Activated naive CD4-positive, alpha-beta T cell treated with anti-CD3 and anti-CD28 coated beads, Interleukin-2, amount 50 U/mL, for 24 hours (primary cell): ENCODE measurements around the gene PDSS2.
A peak's percentile ranks its signal among the peaks of the same experiment; 100 is the strongest.
"Not testable (repeated sequence)": the region's sequence is repeated elsewhere in the genome, so short reads cannot be mapped to it uniquely, and the experiment has no call there.

Source experiments
- H3K27ac Mint-ChIP-seq: one replicate; pipeline ENCODE4 v1.8.0; 2021; ENCODE audit warnings: mild to moderate bottlenecking, mixed read lengths
- H3K27me3 Mint-ChIP-seq: one replicate; pipeline ENCODE4 v1.8.0; 2021; ENCODE audit warnings: mixed read lengths
- H3K36me3 Mint-ChIP-seq: one replicate; pipeline ENCODE4 v1.8.0; 2021; ENCODE audit warnings: mixed read lengths
- H3K4me1 Mint-ChIP-seq: one replicate; pipeline ENCODE4 v1.8.0; 2021; ENCODE audit warnings: mixed read lengths
- H3K4me3 Mint-ChIP-seq: one replicate; pipeline ENCODE4 v1.8.0; 2021; ENCODE audit warnings: mild to moderate bottlenecking, mixed read lengths
- H3K9me3 Mint-ChIP-seq: one replicate; pipeline ENCODE4 v1.8.0; 2021; ENCODE audit warnings: mixed read lengths

Gene PDSS2

GRCh38 chr6:107118540-107118939, 340.8 kb downstream of the PDSS2 start:
- H3K27me3 Mint-ChIP-seq, H3K4me3 Mint-ChIP-seq, H3K36me3 Mint-ChIP-seq, H3K27ac Mint-ChIP-seq, H3K9me3 Mint-ChIP-seq: not testable (repeated sequence)
- peaks cover 17% of the 10 kb centered on the region for H3K4me1 Mint-ChIP-seq

DNA sequence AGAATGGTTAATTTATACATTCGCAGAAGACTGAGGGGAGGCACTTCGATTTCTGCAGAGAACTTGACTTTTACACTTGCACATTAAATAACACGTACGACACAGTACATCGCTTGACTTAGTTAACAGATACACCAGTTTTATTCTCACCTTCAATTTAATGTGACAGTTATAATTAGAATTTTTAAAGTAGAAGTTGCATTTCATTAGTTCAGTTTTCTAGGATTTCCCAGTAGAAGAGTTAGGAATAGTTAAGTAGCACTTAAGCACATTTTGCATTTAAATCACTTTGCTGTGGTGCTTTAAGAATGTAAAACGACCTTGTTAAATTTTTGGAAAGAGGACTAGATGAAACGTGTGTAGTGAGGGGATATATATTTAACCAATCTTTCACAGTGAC, 342.4 kb downstream of the PDSS2 start:
- no peak overlapping the region for H3K27ac Mint-ChIP-seq
- no peaks in the 10 kb centered on the region for H3K9me3 Mint-ChIP-seq
- peaks cover 6% of the 10 kb centered on the region for H3K27me3 Mint-ChIP-seq
- no peaks in the 10 kb centered on the region for H3K36me3 Mint-ChIP-seq
- peaks cover 20% of the 10 kb centered on the region for H3K4me1 Mint-ChIP-seq
- peak overlapping the region; percentile 87 for H3K4me3 Mint-ChIP-seq

DNA sequence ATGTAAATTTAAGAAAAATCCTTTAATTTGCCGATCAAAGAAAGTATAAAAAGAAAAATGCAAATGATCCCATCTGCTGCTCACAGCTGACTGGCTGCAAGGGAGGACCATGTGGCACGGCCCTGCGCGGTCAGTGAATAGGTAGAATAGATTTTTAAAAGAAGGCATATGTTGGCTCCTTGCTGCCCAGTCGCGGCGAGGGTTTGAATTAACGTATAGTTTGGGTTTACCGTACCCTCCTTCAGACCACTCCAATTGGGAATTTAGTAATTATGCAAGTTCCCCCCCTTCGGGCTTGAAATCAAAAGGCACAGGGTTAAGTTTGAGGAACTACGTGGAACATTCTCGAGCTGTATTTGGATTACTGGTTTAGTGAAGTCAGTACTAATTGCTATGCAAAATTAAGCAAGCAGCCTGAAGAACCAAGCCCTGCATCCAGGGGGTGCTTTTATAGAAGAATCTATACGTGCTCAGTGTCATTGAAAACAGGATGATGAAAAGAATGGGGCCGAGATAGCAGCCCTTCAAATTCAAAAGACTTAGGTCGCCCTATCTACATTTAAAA, 343.0 kb downstream of the PDSS2 start:
- Mint-ChIP-seq H3K27ac (peak overlapping the region; percentile 76), H3K27me3 (peaks cover 6% of the 10 kb centered on the region), H3K9me3 (no peaks in the 10 kb centered on the region), H3K36me3 (no peaks in the 10 kb centered on the region), H3K4me1 (peaks cover 20% of the 10 kb centered on the region), H3K4me3 (peak overlapping the region; percentile 87)

DNA sequence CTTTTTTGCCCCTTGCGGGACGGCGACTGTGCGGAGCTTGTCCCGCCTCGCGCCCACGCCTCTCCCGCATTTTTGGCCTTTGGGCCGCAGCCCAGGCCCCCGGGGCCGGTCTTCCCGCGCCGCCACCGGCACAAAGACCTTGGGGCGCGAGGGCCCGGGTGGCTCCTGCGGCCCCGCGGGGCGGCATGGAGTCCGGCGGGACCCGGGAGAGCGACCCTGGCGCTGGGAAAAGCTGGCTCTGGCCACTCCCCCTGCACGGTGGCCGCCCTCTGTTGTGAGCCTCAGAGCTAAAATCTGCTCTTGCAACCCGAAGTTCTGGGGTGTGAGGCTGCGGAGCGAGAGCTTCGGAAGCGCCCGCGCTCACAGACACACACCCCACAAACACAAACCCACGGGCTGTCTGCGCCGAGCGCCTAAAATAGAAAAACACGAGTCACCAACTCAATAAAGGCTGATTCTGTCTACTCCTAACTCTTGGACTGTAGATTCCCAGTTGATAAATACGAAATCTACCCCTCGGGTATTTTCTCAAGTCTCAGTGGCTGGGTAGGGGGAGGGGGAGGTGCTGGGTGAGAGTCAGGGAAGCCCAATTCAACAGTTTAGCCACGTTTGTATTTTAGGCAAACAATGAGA, 343.6 kb downstream of the PDSS2 start:
- Mint-ChIP-seq H3K9me3 (no peaks in the 10 kb centered on the region), H3K27ac (peak overlapping the region; percentile 76), H3K27me3 (peaks cover 6% of the 10 kb centered on the region), H3K36me3 (no peaks in the 10 kb centered on the region), H3K4me1 (peaks cover 20% of the 10 kb centered on the region), H3K4me3 (peak overlapping the region; percentile 87)

- Mint-ChIP-seq H3K27ac (peak within 1 kb of the TSS; percentile 76), H3K9me3 (no peaks in the 10 kb centered on the region), H3K4me3 (peak within 1 kb of the TSS; percentile 87), H3K4me1 (peaks cover 20% of the 10 kb centered on the region), H3K27me3 (peaks cover 6% of the 10 kb centered on the region), H3K36me3 (peaks cover 1% of the 10 kb centered on the region)
Observed at GRCh38 chr6:107114926-107115694, 344.3 kb downstream of the PDSS2 start, which contains the start of gene BEND3. BEND3 (minus strand) TSS chr6:107115515; CDS start chr6:107099285, 16,230 bp downstream.

DNA sequence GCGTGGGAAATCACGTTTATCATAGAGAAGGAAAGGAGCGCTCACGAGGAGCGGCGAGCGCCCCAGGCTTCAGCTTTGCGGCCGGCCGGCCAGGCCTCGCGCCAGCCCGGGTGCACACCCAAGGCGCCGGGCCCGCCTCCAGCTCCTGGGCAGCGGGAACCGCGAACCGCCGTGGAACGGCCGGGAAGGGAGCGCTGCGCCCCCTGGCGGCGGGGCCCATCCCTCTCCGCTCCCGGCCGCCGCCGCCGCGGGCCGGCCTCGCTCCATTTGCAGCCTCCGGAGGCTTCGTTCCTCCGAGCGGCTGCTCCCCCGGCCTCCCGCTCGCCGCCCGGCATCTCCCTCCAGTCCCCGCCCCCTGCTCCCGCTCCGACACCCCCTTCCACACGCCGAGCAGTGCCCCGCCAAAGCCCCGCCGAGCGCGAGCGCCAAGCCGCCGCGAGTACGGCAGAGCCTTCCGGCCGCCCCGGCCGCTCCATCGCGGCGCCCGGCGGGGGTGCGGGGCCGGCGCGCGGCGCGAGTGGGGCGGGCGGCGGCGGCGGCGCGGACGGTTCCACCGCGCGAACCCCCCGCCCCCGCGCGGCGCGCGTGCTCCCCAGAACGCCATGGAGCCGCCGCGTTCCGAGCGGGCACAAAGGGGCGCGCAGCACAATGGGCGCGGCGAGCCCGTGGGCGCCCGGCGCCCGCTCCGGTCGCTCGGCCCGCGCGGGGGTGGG, 345.0 kb downstream of the PDSS2 start:
- H3K4me3 Mint-ChIP-seq, result peak overlapping the region; percentile 79
- H3K27me3 Mint-ChIP-seq, result peaks cover 6% of the 10 kb centered on the region
- peaks cover 2% of the 10 kb centered on the region for H3K36me3 Mint-ChIP-seq
- H3K27ac Mint-ChIP-seq, result peak overlapping the region; percentile 33
- H3K9me3 Mint-ChIP-seq, result no peaks in the 10 kb centered on the region
- peaks cover 20% of the 10 kb centered on the region for H3K4me1 Mint-ChIP-seq

DNA sequence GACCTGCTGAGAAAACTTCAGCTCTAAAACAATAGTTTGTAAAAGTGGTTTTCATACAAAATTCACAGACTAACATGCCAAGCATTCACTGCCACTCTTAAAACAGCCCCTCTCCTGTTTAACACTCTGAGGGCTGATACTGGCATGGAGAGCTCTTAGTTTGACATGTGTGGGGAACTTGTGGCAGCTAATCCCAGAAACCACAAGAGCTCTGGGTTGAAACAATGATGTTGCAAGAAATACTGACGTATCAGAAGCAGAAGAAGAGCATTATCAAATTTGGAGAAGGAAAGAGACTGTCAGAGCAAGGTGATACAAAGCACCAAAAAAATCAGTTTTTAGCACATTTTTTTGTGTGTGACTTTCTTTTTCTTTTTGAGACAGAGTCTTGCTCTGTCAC, 349.2 kb downstream of the PDSS2 start:
- H3K4me1 Mint-ChIP-seq, result peaks cover 8% of the 10 kb centered on the region
- H3K36me3 Mint-ChIP-seq, result peaks cover 2% of the 10 kb centered on the region
- H3K27me3 Mint-ChIP-seq, result no peaks in the 10 kb centered on the region
- no peak overlapping the region for H3K27ac Mint-ChIP-seq
- no peak overlapping the region for H3K4me3 Mint-ChIP-seq
- H3K9me3 Mint-ChIP-seq, result no peaks in the 10 kb centered on the region

DNA sequence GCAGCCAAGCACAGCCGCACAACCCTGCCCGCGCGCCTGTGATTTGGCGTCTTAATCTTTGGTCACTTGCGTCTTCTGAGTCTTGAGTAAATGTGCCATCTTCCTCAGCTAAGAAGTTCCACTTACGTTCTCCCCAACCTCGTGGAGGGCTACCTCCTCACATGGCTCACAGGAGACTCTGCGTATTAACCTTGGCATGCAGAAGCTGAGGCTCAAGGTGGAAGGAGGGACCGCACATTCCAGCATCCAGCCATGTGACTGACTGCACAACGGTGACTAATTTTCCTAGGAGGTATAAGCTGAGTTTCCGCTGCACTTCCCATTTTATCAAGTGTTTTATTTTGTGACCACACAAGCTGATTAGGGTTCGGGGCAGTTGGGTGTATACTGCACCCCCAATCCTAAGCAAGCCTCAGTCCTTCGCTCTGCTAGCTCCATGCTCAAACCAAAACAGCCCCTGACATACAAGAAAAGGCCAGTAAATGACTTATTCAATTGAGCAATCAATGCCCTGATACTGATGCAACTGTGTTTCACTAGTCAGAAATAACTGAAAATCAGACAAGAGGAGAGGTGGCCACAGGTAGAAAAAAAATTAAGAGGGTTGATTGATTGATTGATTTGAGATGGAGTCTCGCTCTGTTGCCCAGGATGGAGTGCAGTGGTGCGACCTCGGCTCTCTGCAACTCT, 351.0 kb downstream of the PDSS2 start:
- H3K27me3 Mint-ChIP-seq, result no peaks in the 10 kb centered on the region
- no peak overlapping the region for H3K27ac Mint-ChIP-seq
- H3K4me3 Mint-ChIP-seq, result no peak overlapping the region
- H3K36me3 Mint-ChIP-seq, result peaks cover 2% of the 10 kb centered on the region
- H3K4me1 Mint-ChIP-seq, result peaks cover under 1% of the 10 kb centered on the region
- no peaks in the 10 kb centered on the region for H3K9me3 Mint-ChIP-seq

GRCh38 chr6:107107791-107108190, 351.6 kb downstream of the PDSS2 start:
- peaks cover 2% of the 10 kb centered on the region for H3K36me3 Mint-ChIP-seq
- H3K9me3 Mint-ChIP-seq, result no peaks in the 10 kb centered on the region
- no peak overlapping the region for H3K27ac Mint-ChIP-seq
- H3K4me3 Mint-ChIP-seq, result no peak overlapping the region
- no peaks in the 10 kb centered on the region for H3K4me1 Mint-ChIP-seq
- no peaks in the 10 kb centered on the region for H3K27me3 Mint-ChIP-seq

DNA sequence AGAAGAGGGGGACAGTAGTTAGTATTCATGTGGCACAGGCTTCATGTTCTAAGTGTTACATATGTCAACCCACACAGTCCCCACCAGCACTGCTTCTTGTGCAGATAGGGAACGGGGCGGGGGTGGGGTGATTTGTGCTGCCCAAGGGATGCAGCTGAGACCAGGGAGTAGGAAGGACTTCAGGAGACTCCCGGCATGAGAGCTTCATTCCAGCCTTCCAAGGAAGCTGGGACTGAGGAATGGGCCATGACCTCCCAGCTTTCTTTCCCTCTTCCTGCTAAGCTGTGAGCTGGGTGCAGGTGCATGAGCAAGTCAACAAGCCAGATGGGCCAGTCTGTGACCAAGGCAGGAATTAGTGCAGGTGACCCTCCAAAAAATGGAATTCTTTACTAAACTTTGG, 353.2 kb downstream of the PDSS2 start:
- Mint-ChIP-seq H3K4me1 (no peaks in the 10 kb centered on the region), H3K9me3 (no peaks in the 10 kb centered on the region), H3K27me3 (no peaks in the 10 kb centered on the region), H3K4me3 (no peak overlapping the region), H3K27ac (no peak overlapping the region), H3K36me3 (peaks cover 2% of the 10 kb centered on the region)

- peaks cover 2% of the 10 kb centered on the region for H3K36me3 Mint-ChIP-seq
- H3K9me3 Mint-ChIP-seq, result no peaks in the 10 kb centered on the region
- no peak overlapping the region for H3K4me3 Mint-ChIP-seq
- no peak overlapping the region for H3K27ac Mint-ChIP-seq
- no peaks in the 10 kb centered on the region for H3K4me1 Mint-ChIP-seq
- H3K27me3 Mint-ChIP-seq, result no peaks in the 10 kb centered on the region
Observed at GRCh38 chr6:107105511-107106116, 353.8 kb downstream of the PDSS2 start.

- Mint-ChIP-seq H3K4me1 (peaks cover 9% of the 10 kb centered on the region), H3K27me3 (no peaks in the 10 kb centered on the region), H3K36me3 (no peaks in the 10 kb centered on the region), H3K9me3 (no peaks in the 10 kb centered on the region), H3K4me3 (no peak overlapping the region), H3K27ac (no peak overlapping the region)
Observed at GRCh38 chr6:107103082-107103481, 356.3 kb downstream of the PDSS2 start.
